WTC11 (cell line): ENCODE data around the gene KCNIP4. TPM values are rescaled to one million over a fixed set of nuclear protein-coding genes. Genes with fewer than 3 reads are reported as not detected.

Experiments
- ATAC-seq: fragments of 200-7000 bp; cut with Tn5 transposase; 2 replicates; pipeline ENCODE4 v1.10.0; 2021; ENCODE audit warnings: mild to moderate bottlenecking, moderate library complexity
- CTCF ChIA-PET: fragments of 300-600 bp; sonication (Branson Sonifier 250); formaldehyde crosslinking; loops from one replicate; lab custom pipeline; 2021; ENCODE audit warnings: antibody characterized with exemption; lab: Charles Lee
- POLR2A ChIA-PET: fragments of 350-600 bp; sonication (Branson Sonifier 250); formaldehyde crosslinking; loops from one replicate; lab custom pipeline; 2021; ENCODE audit warnings: antibody characterized with exemption; lab: Charles Lee
- DNase-seq: peaks from one replicate; pipeline ENCODE4 v3.0.0; 2021; ENCODE audit warnings: low spot score
- H3K27ac Mint-ChIP-seq: 2 replicates; pipeline ENCODE4 v1.8.0; 2021; ENCODE audit warnings: mixed read lengths
- H3K27me3 Mint-ChIP-seq: 2 replicates; pipeline ENCODE4 v1.8.0; 2021; ENCODE audit warnings: low read depth, mild to moderate bottlenecking, moderate library complexity, mixed read lengths
- H3K36me3 Mint-ChIP-seq: 2 replicates; pipeline ENCODE4 v1.8.0; 2021; ENCODE audit warnings: mixed read lengths
- H3K4me1 Mint-ChIP-seq: 2 replicates; pipeline ENCODE4 v1.8.0; 2022; ENCODE audit warnings: mixed read lengths
- H3K4me3 Mint-ChIP-seq: 2 replicates; pipeline ENCODE4 v1.8.0; 2021; ENCODE audit warnings: mild to moderate bottlenecking, moderate library complexity, mixed read lengths
- H3K9me3 Mint-ChIP-seq: 2 replicates; pipeline ENCODE4 v1.8.0; 2021; ENCODE audit warnings: mixed read lengths
- CBFB ChIP-seq: sonication (generic); formaldehyde crosslinking; IDR thresholded peaks from 2 replicates; pipeline ENCODE4 v1.8.1; 2022; ENCODE audit warnings: mild to moderate bottlenecking, low read depth, missing genetic modification reagents
- CREB1 ChIP-seq: sonication (generic); formaldehyde crosslinking; IDR thresholded peaks from 2 replicates; pipeline ENCODE4 v1.8.0; 2023; ENCODE audit warnings: mild to moderate bottlenecking, missing genetic modification reagents
- E2F4 ChIP-seq: sonication (generic); formaldehyde crosslinking; IDR thresholded peaks from 2 replicates; pipeline ENCODE4 v1.8.1; 2022; ENCODE audit warnings: low read depth, mild to moderate bottlenecking, moderate library complexity, missing genetic modification reagents, borderline replicate concordance
- ERG ChIP-seq: fragments of 250-450 bp; sonication (Bioruptor Pico); IDR thresholded peaks from 2 replicates; pipeline ENCODE4 v1.8.0; 2021; ENCODE audit warnings: mild to moderate bottlenecking
- ESRRA ChIP-seq: sonication (generic); formaldehyde crosslinking; IDR thresholded peaks from 2 replicates; pipeline ENCODE4 v1.8.1; 2022; ENCODE audit warnings: mild to moderate bottlenecking, missing genetic modification reagents, borderline replicate concordance
- ETV6 ChIP-seq: sonication (generic); formaldehyde crosslinking; IDR thresholded peaks from 2 replicates; pipeline ENCODE4 v1.8.1; 2022; ENCODE audit warnings: mild to moderate bottlenecking, missing genetic modification reagents
- FOXK1 ChIP-seq: sonication (generic); formaldehyde crosslinking; IDR thresholded peaks from 2 replicates; pipeline ENCODE4 v1.8.0; 2022; ENCODE audit warnings: mild to moderate bottlenecking, moderate library complexity, missing genetic modification reagents
- GABPB1 ChIP-seq: sonication (generic); formaldehyde crosslinking; IDR thresholded peaks from 2 replicates; pipeline ENCODE4 v1.8.1; 2023; ENCODE audit warnings: mild to moderate bottlenecking, missing genetic modification reagents
- GRHL2 ChIP-seq: fragments of 250-450 bp; sonication (Bioruptor Pico); IDR thresholded peaks from 2 replicates; pipeline ENCODE4 v1.8.0; 2022; ENCODE audit warnings: mild to moderate bottlenecking, moderate library complexity; ENCODE audit not compliant: insufficient replicate concordance, severe bottlenecking
- HMGA2 ChIP-seq: fragments of 250-450 bp; sonication (Bioruptor Pico); IDR thresholded peaks from 2 replicates; pipeline ENCODE4 v1.4.0; 2021; ENCODE audit warnings: mild to moderate bottlenecking, moderate library complexity
- IRF2 ChIP-seq: sonication (generic); formaldehyde crosslinking; IDR thresholded peaks from 2 replicates; pipeline ENCODE4 v1.8.0; 2022; ENCODE audit warnings: low read depth, missing genetic modification reagents, borderline replicate concordance
- MYBL2 ChIP-seq: sonication (generic); formaldehyde crosslinking; IDR thresholded peaks from 2 replicates; pipeline ENCODE4 v1.8.1; 2023; ENCODE audit warnings: mild to moderate bottlenecking, moderate library complexity, missing genetic modification reagents
- TEAD1 ChIP-seq: sonication (generic); formaldehyde crosslinking; IDR thresholded peaks from 2 replicates; pipeline ENCODE4 v1.8.0; 2022; ENCODE audit warnings: mild to moderate bottlenecking, missing genetic modification reagents
- TP53 ChIP-seq: sonication (generic); formaldehyde crosslinking; IDR thresholded peaks from 2 replicates; pipeline ENCODE4 v1.8.1; 2023; ENCODE audit warnings: mild to moderate bottlenecking, missing genetic modification reagents
- ZBTB43 ChIP-seq: sonication (generic); formaldehyde crosslinking; IDR thresholded peaks from 2 replicates; pipeline ENCODE4 v1.8.1; 2023; ENCODE audit warnings: mild to moderate bottlenecking, missing genetic modification reagents
- ZNF671 ChIP-seq: fragments of 250-450 bp; sonication (Bioruptor Pico); IDR thresholded peaks from 2 replicates; pipeline ENCODE4 v1.8.0; 2021; ENCODE audit warnings: mild to moderate bottlenecking
- total RNA-seq: library from RNA; stranded (reverse); gene quantifications from 3 replicates; pipeline ENCODE4 v1.2.3, GENCODE V29; 2021
- TF ChIP-seq, protein P1 (sequence below): sonication (generic); formaldehyde crosslinking; IDR thresholded peaks from 2 replicates; pipeline ENCODE4 v1.8.0; 2023; ENCODE audit warnings: mild to moderate bottlenecking, missing genetic modification reagents
- TF ChIP-seq, protein P2 (sequence below): sonication (generic); formaldehyde crosslinking; conservative IDR thresholded peaks from 2 replicates; pipeline ENCODE4 v1.8.1; 2023; ENCODE audit warnings: mild to moderate bottlenecking, low read depth, missing genetic modification reagents, moderate library complexity

Gene KCNIP4
- total RNA-seq, 1 experiment from 2014 or later: not detected

- CTCF ChIA-PET: no interaction called here
- no peak for TF ChIP-seq GRHL2
- no peak for TF ChIP-seq HMGA2 (CRISPR knock-in tag)
- no peak for DNase-seq
- ATAC-seq: no peak
- Mint-ChIP-seq H3K4me3 (no peak overlapping the region), H3K36me3 (no peaks in the 10 kb centered on the region), H3K27ac (no peak overlapping the region), H3K27me3 (no peaks in the 10 kb centered on the region; the same call in 1 of the 2 replicates), H3K4me1 (no peaks in the 10 kb centered on the region), H3K9me3 (no peaks in the 10 kb centered on the region)
- POLR2A ChIA-PET: no interaction called here
Measured at GRCh38 chr4:20901851-20902250, 1046.7 kb downstream of the KCNIP4 start.

DNA sequence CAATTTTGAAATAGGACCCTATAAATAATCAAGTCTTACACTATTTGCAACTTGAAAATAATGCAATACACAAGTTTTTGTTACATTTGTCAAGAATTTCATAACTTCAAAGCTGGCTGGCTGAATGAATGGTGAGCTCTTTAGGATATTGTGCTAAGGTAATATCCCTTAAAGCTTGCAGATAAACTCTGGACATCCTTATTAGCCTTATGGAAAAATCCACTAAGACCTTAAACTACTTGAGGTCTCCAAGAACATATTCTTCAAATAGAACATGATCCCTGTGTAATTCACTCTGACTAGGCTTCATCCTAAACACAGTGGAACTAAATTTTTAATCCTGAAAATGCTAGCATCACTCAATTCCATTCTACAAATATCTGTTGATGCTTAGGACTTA is 1049.0 kb downstream of the KCNIP4 start:
- Mint-ChIP-seq H3K9me3 (no peaks in the 10 kb centered on the region), H3K4me3 (no peak overlapping the region), H3K4me1 (no peaks in the 10 kb centered on the region), H3K27ac (no peak overlapping the region), H3K27me3 (no peaks in the 10 kb centered on the region; the same call in 1 of the 2 replicates), H3K36me3 (no peaks in the 10 kb centered on the region)
- ChIA-PET CTCF (no interaction called here), POLR2A (no interaction called here)
- TF ChIP-seq ESRRA (no peak), E2F4 (no peak), CREB1 (CRISPR knock-in tag) (no peak), ZBTB43 (CRISPR knock-in tag) (no peak), ETV6 (no peak), CBFB (no peak), FOXK1 (CRISPR knock-in tag) (no peak), ERG (CRISPR knock-in tag) (no peak), GABPB1 (CRISPR knock-in tag) (no peak), TEAD1 (CRISPR knock-in tag) (no peak), MYBL2 (CRISPR knock-in tag) (no peak), IRF2 (CRISPR knock-in tag) (no peak), TP53 (CRISPR knock-in tag) (no peak), ZNF671 (CRISPR knock-in tag) (no peak)
- TF ChIP-seq, protein P1, sequence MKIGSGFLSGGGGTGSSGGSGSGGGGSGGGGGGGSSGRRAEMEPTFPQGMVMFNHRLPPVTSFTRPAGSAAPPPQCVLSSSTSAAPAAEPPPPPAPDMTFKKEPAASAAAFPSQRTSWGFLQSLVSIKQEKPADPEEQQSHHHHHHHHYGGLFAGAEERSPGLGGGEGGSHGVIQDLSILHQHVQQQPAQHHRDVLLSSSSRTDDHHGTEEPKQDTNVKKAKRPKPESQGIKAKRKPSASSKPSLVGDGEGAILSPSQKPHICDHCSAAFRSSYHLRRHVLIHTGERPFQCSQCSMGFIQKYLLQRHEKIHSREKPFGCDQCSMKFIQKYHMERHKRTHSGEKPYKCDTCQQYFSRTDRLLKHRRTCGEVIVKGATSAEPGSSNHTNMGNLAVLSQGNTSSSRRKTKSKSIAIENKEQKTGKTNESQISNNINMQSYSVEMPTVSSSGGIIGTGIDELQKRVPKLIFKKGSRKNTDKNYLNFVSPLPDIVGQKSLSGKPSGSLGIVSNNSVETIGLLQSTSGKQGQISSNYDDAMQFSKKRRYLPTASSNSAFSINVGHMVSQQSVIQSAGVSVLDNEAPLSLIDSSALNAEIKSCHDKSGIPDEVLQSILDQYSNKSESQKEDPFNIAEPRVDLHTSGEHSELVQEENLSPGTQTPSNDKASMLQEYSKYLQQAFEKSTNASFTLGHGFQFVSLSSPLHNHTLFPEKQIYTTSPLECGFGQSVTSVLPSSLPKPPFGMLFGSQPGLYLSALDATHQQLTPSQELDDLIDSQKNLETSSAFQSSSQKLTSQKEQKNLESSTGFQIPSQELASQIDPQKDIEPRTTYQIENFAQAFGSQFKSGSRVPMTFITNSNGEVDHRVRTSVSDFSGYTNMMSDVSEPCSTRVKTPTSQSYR (CRISPR knock-in tag): no peak
- TF ChIP-seq, protein P2, sequence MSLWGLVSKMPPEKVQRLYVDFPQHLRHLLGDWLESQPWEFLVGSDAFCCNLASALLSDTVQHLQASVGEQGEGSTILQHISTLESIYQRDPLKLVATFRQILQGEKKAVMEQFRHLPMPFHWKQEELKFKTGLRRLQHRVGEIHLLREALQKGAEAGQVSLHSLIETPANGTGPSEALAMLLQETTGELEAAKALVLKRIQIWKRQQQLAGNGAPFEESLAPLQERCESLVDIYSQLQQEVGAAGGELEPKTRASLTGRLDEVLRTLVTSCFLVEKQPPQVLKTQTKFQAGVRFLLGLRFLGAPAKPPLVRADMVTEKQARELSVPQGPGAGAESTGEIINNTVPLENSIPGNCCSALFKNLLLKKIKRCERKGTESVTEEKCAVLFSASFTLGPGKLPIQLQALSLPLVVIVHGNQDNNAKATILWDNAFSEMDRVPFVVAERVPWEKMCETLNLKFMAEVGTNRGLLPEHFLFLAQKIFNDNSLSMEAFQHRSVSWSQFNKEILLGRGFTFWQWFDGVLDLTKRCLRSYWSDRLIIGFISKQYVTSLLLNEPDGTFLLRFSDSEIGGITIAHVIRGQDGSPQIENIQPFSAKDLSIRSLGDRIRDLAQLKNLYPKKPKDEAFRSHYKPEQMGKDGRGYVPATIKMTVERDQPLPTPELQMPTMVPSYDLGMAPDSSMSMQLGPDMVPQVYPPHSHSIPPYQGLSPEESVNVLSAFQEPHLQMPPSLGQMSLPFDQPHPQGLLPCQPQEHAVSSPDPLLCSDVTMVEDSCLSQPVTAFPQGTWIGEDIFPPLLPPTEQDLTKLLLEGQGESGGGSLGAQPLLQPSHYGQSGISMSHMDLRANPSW: no peak
- ATAC-seq (no peak), DNase-seq (no peak)
